ENCODE data around the gene CCDC88A.
"Not testable (repeated sequence)": the region's sequence is repeated elsewhere in the genome, so short reads cannot be mapped to it uniquely, and the experiment has no call there.

DNA sequence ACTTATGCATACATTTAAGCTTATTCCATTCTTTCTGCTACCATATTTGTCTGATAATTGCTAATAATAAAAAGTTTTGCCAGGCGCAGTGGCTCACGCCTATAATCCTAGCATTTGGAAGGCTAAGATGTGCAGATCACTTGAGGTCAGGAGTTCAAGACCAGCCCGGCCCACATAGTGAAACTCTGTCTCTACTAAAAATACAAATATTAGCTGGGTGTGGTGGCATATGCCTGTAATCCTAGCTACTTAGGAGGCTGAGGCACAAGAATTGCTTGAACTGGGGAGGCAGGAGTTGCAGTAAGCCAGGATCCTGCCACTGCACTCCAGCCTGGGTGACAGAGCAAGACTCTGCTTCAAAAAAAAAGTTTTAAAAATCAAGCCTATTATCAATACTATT is 160.1 kb downstream of the CCDC88A start:
- not testable (repeated sequence) for TF ChIP-seq CTCF (conservative IDR thresholded peaks at IDR 0.05); ZFX (IDR thresholded peaks at IDR 0.05)
